Stimulated activated CD4-positive, alpha-beta T cell treated with anti-CD3 and anti-CD28 coated beads, TNF-alpha, amount 100 ng/mL, for 24 hours (primary cell): ENCODE measurements around the gene ASB14.
"Not testable (repeated sequence)": the region's sequence is repeated elsewhere in the genome, so short reads cannot be mapped to it uniquely, and the experiment has no call there.

Experiments used
- DNase-seq, 3 experiments: peaks; one replicate each; pipeline ENCODE4 v3.0.0-alpha.2; 2020; ENCODE audit warnings: low read depth in 3 of 3

The ASB14 gene

GRCh38 chr3:57292159-57292896 lies at the start of gene ASB14:
Gene ASB14, minus strand, starts transcription at chr3:57292685. Its CDS starts 652 bp downstream, at chr3:57292033.
- DNase-seq: no peak

- DNase-seq: not testable (repeated sequence)
Observed at GRCh38 chr3:57339071-57339642, 46.7 kb upstream of the ASB14 start.

GRCh38 chr3:57338272-57339070 lies 46.0 kb upstream of the ASB14 start:
- not testable (repeated sequence) for DNase-seq

- no peak for DNase-seq
Observed at GRCh38 chr3:57335283-57335938, 42.9 kb upstream of the ASB14 start.

GRCh38 chr3:57331078-57331610 lies 38.7 kb upstream of the ASB14 start:
- DNase-seq: no peak

GRCh38 chr3:57326498-57326897 lies 34.0 kb upstream of the ASB14 start:
- not testable (repeated sequence) for DNase-seq

GRCh38 chr3:57314204-57314603 lies 21.7 kb upstream of the ASB14 start:
- no peak for DNase-seq

- no peak for DNase-seq
Observed at GRCh38 chr3:57309769-57310360, 17.4 kb upstream of the ASB14 start.

GRCh38 chr3:57303520-57303919 lies 11.0 kb upstream of the ASB14 start:
- DNase-seq: not testable (repeated sequence)

GRCh38 chr3:57298041-57298440 lies 5.6 kb upstream of the ASB14 start:
- no peak for DNase-seq

- DNase-seq: no peak
Observed at GRCh38 chr3:57292897-57293526, 527 bp upstream of the ASB14 start.

GRCh38 chr3:57288403-57288802 lies 4.1 kb downstream of the ASB14 start:
- no peak for DNase-seq

GRCh38 chr3:57287205-57287604 lies 5.3 kb downstream of the ASB14 start:
- no peak for DNase-seq

GRCh38 chr3:57283334-57283733 lies 9.2 kb downstream of the ASB14 start:
- no peak for DNase-seq

GRCh38 chr3:57281715-57282114 lies 10.8 kb downstream of the ASB14 start:
- no peak for DNase-seq

- DNase-seq: no peak
Observed at GRCh38 chr3:57279685-57280084, 12.8 kb downstream of the ASB14 start.

- DNase-seq: no peak
Observed at GRCh38 chr3:57278237-57278636, 14.2 kb downstream of the ASB14 start.

GRCh38 chr3:57275393-57275792 lies 17.1 kb downstream of the ASB14 start:
- DNase-seq: no peak

- DNase-seq: no peak
Observed at GRCh38 chr3:57274845-57275244, 17.6 kb downstream of the ASB14 start.

GRCh38 chr3:57268416-57268815 lies 24.1 kb downstream of the ASB14 start:
- DNase-seq: no peak

GRCh38 chr3:57261929-57262328 lies 30.6 kb downstream of the ASB14 start:
- no peak for DNase-seq
